ENCODE results near the gene PLXNA4.

DNA sequence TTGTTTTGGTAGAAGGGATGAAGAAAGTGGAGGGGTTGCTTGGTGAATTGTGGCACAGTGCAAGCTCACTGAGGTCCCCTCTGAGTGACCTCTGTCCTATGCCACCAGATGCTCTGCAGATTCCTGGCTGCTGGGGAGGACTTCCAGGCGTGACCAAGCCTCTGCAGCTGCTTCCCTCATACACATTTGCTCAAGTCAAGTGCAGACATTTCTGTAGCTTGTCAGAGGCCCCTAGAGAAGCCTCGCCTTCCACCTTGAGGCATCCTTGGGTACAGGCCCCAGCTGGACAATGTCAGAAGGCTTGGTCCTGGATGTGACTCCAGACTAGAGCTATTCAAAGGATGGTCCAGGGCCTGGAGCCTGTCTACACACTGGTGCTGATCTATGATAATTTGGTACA is 464.2 kb downstream of the PLXNA4 start:
- TF ChIP-seq CTCF (IDR thresholded peaks at IDR 0.05), result no peak
- TF ChIP-seq POLR2A (IDR thresholded peaks at IDR 0.05), result no peak

Data from body of pancreas (tissue), 4 donors.